ENCODE measurements around the gene RHOD.

The RHOD gene

GRCh38 chr11:67041602-67042001 lies 15.0 kb upstream of the RHOD start:
- H3K4me3 ChIP-seq: no peak overlapping the region
- no peak for DNase-seq (ENCODE audit: low read depth, low spot score)
- no peak overlapping the region for H3K27ac ChIP-seq
- H3K9me3 ChIP-seq (ENCODE audit: low read depth, low read length): no peaks in the 10 kb centered on the region
- no peaks in the 10 kb centered on the region for H3K36me3 ChIP-seq (ENCODE audit: insufficient read depth, low read length)
- no peak overlapping the region for H3K9ac ChIP-seq (ENCODE audit: insufficient read length)
- TF ChIP-seq POLR2AphosphoS5 (IDR thresholded peaks at IDR 0.05; ENCODE audit: borderline replicate concordance, low read depth, low read length) (no peak), EZH2 (IDR thresholded peaks at IDR 0.05) (no peak), FOXP2 (optimal IDR thresholded peaks at IDR 0.05; ENCODE audit: control extremely low read depth, extremely low read length, insufficient read depth) (no peak)

GRCh38 chr11:67043572-67044349 lies 12.9 kb upstream of the RHOD start:
- Histone ChIP-seq H3K9me3 (ENCODE audit: low read depth, low read length) (no peaks in the 10 kb centered on the region), H3K36me3 (ENCODE audit: insufficient read depth, low read length) (no peaks in the 10 kb centered on the region), H3K27ac (peak overlapping the region; percentile 30), H3K9ac (ENCODE audit: insufficient read length) (peak overlapping the region; percentile 17), H3K4me3 (no peak overlapping the region)
- TF ChIP-seq EZH2 (IDR thresholded peaks at IDR 0.05) (no peak), POLR2AphosphoS5 (IDR thresholded peaks at IDR 0.05; ENCODE audit: borderline replicate concordance, low read depth, low read length) (no peak), FOXP2 (optimal IDR thresholded peaks at IDR 0.05; ENCODE audit: control extremely low read depth, extremely low read length, insufficient read depth) (no peak)
- no peak for DNase-seq (ENCODE audit: low read depth, low spot score)

- TF ChIP-seq EZH2 (IDR thresholded peaks at IDR 0.05): no peak
- TF ChIP-seq POLR2AphosphoS5 (IDR thresholded peaks at IDR 0.05; ENCODE audit: borderline replicate concordance, low read depth, low read length): no peak
- TF ChIP-seq FOXP2 (optimal IDR thresholded peaks at IDR 0.05; ENCODE audit: control extremely low read depth, extremely low read length, insufficient read depth): no peak
- Histone ChIP-seq H3K36me3 (ENCODE audit: insufficient read depth, low read length) (no peaks in the 10 kb centered on the region), H3K9ac (ENCODE audit: insufficient read length) (no peak overlapping the region), H3K4me3 (no peak overlapping the region), H3K27ac (no peak overlapping the region), H3K9me3 (ENCODE audit: low read depth, low read length) (no peaks in the 10 kb centered on the region)
- DNase-seq (ENCODE audit: low read depth, low spot score): no peak
These were observed 12.2 kb upstream of the RHOD start for GRCh38 chr11:67044496-67044895.

- H3K36me3 ChIP-seq (ENCODE audit: insufficient read depth, low read length): no peaks in the 10 kb centered on the region
- no peak overlapping the region for H3K9ac ChIP-seq (ENCODE audit: insufficient read length)
- no peak overlapping the region for H3K27ac ChIP-seq
- TF ChIP-seq POLR2AphosphoS5 (IDR thresholded peaks at IDR 0.05; ENCODE audit: borderline replicate concordance, low read depth, low read length) (no peak), FOXP2 (optimal IDR thresholded peaks at IDR 0.05; ENCODE audit: control extremely low read depth, extremely low read length, insufficient read depth) (no peak), EZH2 (IDR thresholded peaks at IDR 0.05) (no peak)
- no peak for DNase-seq (ENCODE audit: low read depth, low spot score)
- no peak overlapping the region for H3K4me3 ChIP-seq
- no peaks in the 10 kb centered on the region for H3K9me3 ChIP-seq (ENCODE audit: low read depth, low read length)
These were observed 11.3 kb upstream of the RHOD start for GRCh38 chr11:67045314-67045713.

GRCh38 chr11:67048515-67049130 lies 8.0 kb upstream of the RHOD start:
- no peaks in the 10 kb centered on the region for H3K9me3 ChIP-seq (ENCODE audit: low read depth, low read length)
- H3K9ac ChIP-seq (ENCODE audit: insufficient read length): no peak overlapping the region
- no peak overlapping the region for H3K27ac ChIP-seq
- no peak overlapping the region for H3K4me3 ChIP-seq
- DNase-seq (ENCODE audit: low read depth, low spot score): no peak
- no peak for TF ChIP-seq EZH2 (IDR thresholded peaks at IDR 0.05)
- TF ChIP-seq FOXP2 (optimal IDR thresholded peaks at IDR 0.05; ENCODE audit: control extremely low read depth, extremely low read length, insufficient read depth): no peak
- no peak for TF ChIP-seq POLR2AphosphoS5 (IDR thresholded peaks at IDR 0.05; ENCODE audit: borderline replicate concordance, low read depth, low read length)
- no peaks in the 10 kb centered on the region for H3K36me3 ChIP-seq (ENCODE audit: insufficient read depth, low read length)

- Histone ChIP-seq H3K9ac (ENCODE audit: insufficient read length) (no peak overlapping the region), H3K4me3 (no peak overlapping the region), H3K27ac (no peak overlapping the region), H3K9me3 (ENCODE audit: low read depth, low read length) (no peaks in the 10 kb centered on the region), H3K36me3 (ENCODE audit: insufficient read depth, low read length) (no peaks in the 10 kb centered on the region)
- TF ChIP-seq POLR2AphosphoS5 (IDR thresholded peaks at IDR 0.05; ENCODE audit: borderline replicate concordance, low read depth, low read length) (no peak), EZH2 (IDR thresholded peaks at IDR 0.05) (no peak), FOXP2 (optimal IDR thresholded peaks at IDR 0.05; ENCODE audit: control extremely low read depth, extremely low read length, insufficient read depth) (no peak)
- no peak for DNase-seq (ENCODE audit: low read depth, low spot score)
These were observed 6.5 kb upstream of the RHOD start for GRCh38 chr11:67050139-67050538.

- Histone ChIP-seq H3K9ac (ENCODE audit: insufficient read length) (no peak overlapping the region), H3K27ac (no peak overlapping the region), H3K4me3 (no peak overlapping the region), H3K36me3 (ENCODE audit: insufficient read depth, low read length) (no peaks in the 10 kb centered on the region), H3K9me3 (ENCODE audit: low read depth, low read length) (no peaks in the 10 kb centered on the region)
- TF ChIP-seq FOXP2 (optimal IDR thresholded peaks at IDR 0.05; ENCODE audit: control extremely low read depth, extremely low read length, insufficient read depth) (no peak), EZH2 (IDR thresholded peaks at IDR 0.05) (no peak), POLR2AphosphoS5 (IDR thresholded peaks at IDR 0.05; ENCODE audit: borderline replicate concordance, low read depth, low read length) (no peak)
- DNase-seq (ENCODE audit: low read depth, low spot score): no peak
These were observed 5.3 kb upstream of the RHOD start for GRCh38 chr11:67051180-67051893.

- Histone ChIP-seq H3K4me3 (no peak overlapping the region), H3K9ac (ENCODE audit: insufficient read length) (no peak overlapping the region), H3K9me3 (ENCODE audit: low read depth, low read length) (no peaks in the 10 kb centered on the region), H3K36me3 (ENCODE audit: insufficient read depth, low read length) (no peaks in the 10 kb centered on the region), H3K27ac (no peak overlapping the region)
- DNase-seq (ENCODE audit: low read depth, low spot score): no peak
- TF ChIP-seq FOXP2 (optimal IDR thresholded peaks at IDR 0.05; ENCODE audit: control extremely low read depth, extremely low read length, insufficient read depth): no peak
- no peak for TF ChIP-seq EZH2 (IDR thresholded peaks at IDR 0.05)
- no peak for TF ChIP-seq POLR2AphosphoS5 (IDR thresholded peaks at IDR 0.05; ENCODE audit: borderline replicate concordance, low read depth, low read length)
These were observed 4.6 kb upstream of the RHOD start for GRCh38 chr11:67051945-67052488.
